K562 treated with DMSO at 1 percent for 12 hours (cell line): Measurements from ENCODE around the gene GCAT. TPM values are rescaled to one million over a fixed set of nuclear protein-coding genes. Genes with fewer than 3 reads are reported as not detected.

ENCODE experiments used
- total RNA-seq: library from RNA; unstranded; fragments of 300-600 nt; gene quantifications from 2 replicates; pipeline ENCODE4 v1.2.3, GENCODE V29; 2022; ENCODE audit not compliant: insufficient read depth

The GCAT gene
- total RNA-seq, result 74.6 and 76.7 TPM in 2 replicates

GRCh38 chr22:37807410-37808293 is at the start of gene GCAT:
Gene GCAT, plus strand, starts transcription at chr22:37807934. Its CDS starts 34 bp downstream, at chr22:37807968.

GRCh38 chr22:37823134-37823985 is 15.6 kb downstream of the GCAT start, which contains the start of gene GALR3:
Gene GALR3, plus strand, starts transcription at chr22:37823382. Its CDS starts 25 bp downstream, at chr22:37823407.

GRCh38 chr22:37849089-37849751 is 41.5 kb downstream of the GCAT start, which contains the start of gene EIF3L:
Gene EIF3L, plus strand, starts transcription at chr22:37849419. Its CDS starts 31 bp downstream, at chr22:37849450.

Other genes with a start within 250 kb of the GCAT start
- gene CDC42EP1, start 247.5 kb upstream of the GCAT start, total RNA-seq, result 24.9 and 28.1 TPM in 2 replicates
- not detected in 2 replicates for gene LGALS2, start 227.8 kb upstream of the GCAT start, total RNA-seq
- gene GGA1, start 199.1 kb upstream of the GCAT start, total RNA-seq, result 25.1 and 29.9 TPM in 2 replicates
- 16.3 and 23.5 TPM in 2 replicates for gene SH3BP1, start 168.3 kb upstream of the GCAT start, total RNA-seq
- gene PDXP, start 149.2 kb upstream of the GCAT start, total RNA-seq, result 51.9 and 63.0 TPM in 2 replicates
- 977 and 1,710 TPM in 2 replicates for gene LGALS1, start 132.3 kb upstream of the GCAT start, total RNA-seq
- gene NOL12, start 121.6 kb upstream of the GCAT start, total RNA-seq, result 14.7 and 19.2 TPM in 2 replicates
- gene TRIOBP, start 110.9 kb upstream of the GCAT start, total RNA-seq, result 13.4 and 16.9 TPM in 2 replicates
- gene GALR3, start 15.4 kb downstream of the GCAT start, total RNA-seq, result 2.0 TPM in 1 of 2 replicates, not detected in the other
- gene ANKRD54, start 36.4 kb downstream of the GCAT start, total RNA-seq, result 39.9 and 55.0 TPM in 2 replicates
- 483 and 743 TPM in 2 replicates for gene EIF3L, start 41.5 kb downstream of the GCAT start, total RNA-seq
- gene MICALL1, start 98.4 kb downstream of the GCAT start, total RNA-seq, result 16.2 and 26.9 TPM in 2 replicates
- gene C22orf23, start 145.7 kb downstream of the GCAT start, total RNA-seq, result not detected in 2 replicates
- 63.4 and 98.9 TPM in 2 replicates for gene POLR2F, start 145.8 kb downstream of the GCAT start, total RNA-seq
- gene SOX10, start 176.6 kb downstream of the GCAT start, total RNA-seq, result not detected in 2 replicates
- 9.9 and 14.3 TPM in 2 replicates for gene PICK1, start 249.5 kb downstream of the GCAT start, total RNA-seq